NT2/D1 (cell line): ENCODE results near the gene PKN1.
"Not testable (repeated sequence)": the region's sequence is repeated elsewhere in the genome, so short reads cannot be mapped to it uniquely, and the experiment has no call there.

Experiments used
- DNase-seq: peaks from one replicate; pipeline ENCODE4 v3.0.0-alpha.2; 2011; ENCODE audit warnings: low read depth, low spot score
- H3K27me3 ChIP-seq: 2 replicates; pipeline ENCODE4 v1.6.0; 2011; ENCODE audit warnings: mild to moderate bottlenecking; ENCODE audit not compliant: insufficient read length, insufficient read depth
- H3K36me3 ChIP-seq: 2 replicates; pipeline ENCODE4 v1.6.1; 2011; ENCODE audit warnings: mild to moderate bottlenecking, low read length, mixed read lengths; ENCODE audit not compliant: insufficient read depth, insufficient read length
- H3K4me1 ChIP-seq: 2 replicates; pipeline ENCODE4 v1.5.1; 2011; ENCODE audit not compliant: insufficient read depth, insufficient read length
- H3K4me3 ChIP-seq: 2 replicates; pipeline ENCODE4 v1.5.1; 2011; ENCODE audit warnings: low read depth; ENCODE audit not compliant: insufficient read length
- H3K9ac ChIP-seq: 2 replicates; pipeline ENCODE4 v1.6.0; 2011; ENCODE audit warnings: low read depth; ENCODE audit not compliant: insufficient read length
- H3K9me3 ChIP-seq: 2 replicates; pipeline ENCODE4 v1.5.1; 2011; ENCODE audit warnings: mild to moderate bottlenecking, low read length; ENCODE audit not compliant: insufficient read depth
- SUZ12 ChIP-seq: IDR thresholded peaks from 2 replicates; pipeline ENCODE4 v1.6.1; 2011; ENCODE audit not compliant: insufficient read length, insufficient read depth; ENCODE audit errors: extremely low read depth
- YY1 ChIP-seq: IDR thresholded peaks from 2 replicates; pipeline ENCODE4 v1.6.1; 2011; ENCODE audit not compliant: insufficient read length, insufficient read depth
- ZNF274 ChIP-seq: IDR thresholded peaks from 2 replicates; pipeline ENCODE4 v1.6.1; 2011; ENCODE audit warnings: mild to moderate bottlenecking, low read depth, low read length

The PKN1 gene

GRCh38 chr19:14446336-14447036 lies 13.4 kb downstream of the PKN1 start:
- Histone ChIP-seq H3K4me3 (no peak overlapping the region), H3K4me1 (peaks cover 6% of the 10 kb centered on the region), H3K9me3 (no peaks in the 10 kb centered on the region), H3K27me3 (no peaks in the 10 kb centered on the region), H3K9ac (no peak overlapping the region), H3K36me3 (peaks cover 72% of the 10 kb centered on the region)
- no peak for DNase-seq
- no peak for TF ChIP-seq SUZ12
- no peak for TF ChIP-seq ZNF274
- no peak for TF ChIP-seq YY1

GRCh38 chr19:14449321-14449720 lies 16.2 kb downstream of the PKN1 start:
- peaks cover 6% of the 10 kb centered on the region for H3K4me1 ChIP-seq
- H3K9me3 ChIP-seq: no peaks in the 10 kb centered on the region
- DNase-seq: no peak
- H3K36me3 ChIP-seq: peaks cover 55% of the 10 kb centered on the region
- no peak overlapping the region for H3K9ac ChIP-seq
- no peak overlapping the region for H3K4me3 ChIP-seq
- TF ChIP-seq SUZ12: no peak
- TF ChIP-seq ZNF274: no peak
- no peak for TF ChIP-seq YY1
- no peaks in the 10 kb centered on the region for H3K27me3 ChIP-seq

- Histone ChIP-seq H3K9ac (no peak overlapping the region), H3K36me3 (peaks cover 50% of the 10 kb centered on the region), H3K9me3 (no peaks in the 10 kb centered on the region), H3K4me3 (no peak overlapping the region), H3K4me1 (peaks cover 6% of the 10 kb centered on the region), H3K27me3 (no peaks in the 10 kb centered on the region)
- no peak for TF ChIP-seq ZNF274
- TF ChIP-seq YY1: no peak
- DNase-seq: peak; percentile 87
Measured at GRCh38 chr19:14450168-14450874, 17.2 kb downstream of the PKN1 start.

- Histone ChIP-seq H3K27me3 (no peaks in the 10 kb centered on the region), H3K4me1 (peaks cover 6% of the 10 kb centered on the region), H3K36me3 (peaks cover 50% of the 10 kb centered on the region), H3K4me3 (no peak overlapping the region), H3K9ac (peak overlapping the region; percentile 32), H3K9me3 (no peaks in the 10 kb centered on the region)
- TF ChIP-seq SUZ12 (no peak), YY1 (no peak), ZNF274 (no peak)
- no peak for DNase-seq
Measured at GRCh38 chr19:14450876-14451275, 17.8 kb downstream of the PKN1 start.

GRCh38 chr19:14452303-14452702 lies 19.2 kb downstream of the PKN1 start:
- not testable (repeated sequence) for H3K27me3 ChIP-seq, H3K9ac ChIP-seq, H3K9me3 ChIP-seq, H3K4me3 ChIP-seq, DNase-seq, H3K4me1 ChIP-seq
- peaks cover 37% of the 10 kb centered on the region for H3K36me3 ChIP-seq

GRCh38 chr19:14459703-14460102 lies 26.6 kb downstream of the PKN1 start:
- no peak for TF ChIP-seq YY1
- TF ChIP-seq ZNF274: no peak
- Histone ChIP-seq H3K4me1 (peaks cover 2% of the 10 kb centered on the region), H3K9ac (no peak overlapping the region), H3K27me3 (no peaks in the 10 kb centered on the region), H3K4me3 (no peak overlapping the region), H3K36me3 (peaks cover 30% of the 10 kb centered on the region), H3K9me3 (no peaks in the 10 kb centered on the region)
- DNase-seq: no peak

GRCh38 chr19:14460935-14461334 lies 27.8 kb downstream of the PKN1 start:
- no peaks in the 10 kb centered on the region for H3K9me3 ChIP-seq
- H3K27me3 ChIP-seq: no peaks in the 10 kb centered on the region
- H3K4me1 ChIP-seq: peaks cover 2% of the 10 kb centered on the region
- no peak for DNase-seq
- H3K4me3 ChIP-seq: no peak overlapping the region
- no peak overlapping the region for H3K9ac ChIP-seq
- H3K36me3 ChIP-seq: peaks cover 30% of the 10 kb centered on the region
- no peak for TF ChIP-seq SUZ12
- TF ChIP-seq ZNF274: no peak
- TF ChIP-seq YY1: no peak

GRCh38 chr19:14462401-14462800 lies 29.3 kb downstream of the PKN1 start:
- peaks cover 30% of the 10 kb centered on the region for H3K36me3 ChIP-seq
- H3K4me3 ChIP-seq, H3K9me3 ChIP-seq, H3K27me3 ChIP-seq, H3K4me1 ChIP-seq, DNase-seq, H3K9ac ChIP-seq: not testable (repeated sequence)
